PC-9 (cell line): Measurements from ENCODE around the gene TMEM115. TPM values are rescaled to one million over a fixed set of nuclear protein-coding genes. Genes with fewer than 3 reads are reported as not detected.

Experiments used
- BruUV-seq: library from RNA; stranded (reverse); fragments of 400-500 nt; replicated peaks from 2 replicates; lab custom pipeline; 2021; lab: Mats Ljungman, UMichigan
- CTCF ChIA-PET: fragments of 300-600 bp; sonication (Branson Sonifier 250); formaldehyde crosslinking; loops from one replicate; lab custom pipeline; 2022; ENCODE audit warnings: antibody characterized with exemption; lab: Charles Lee
- POLR2A ChIA-PET: fragments of 300-600 bp; sonication (Branson Sonifier 250); formaldehyde crosslinking; loops from one replicate; lab custom pipeline; 2022; ENCODE audit warnings: antibody characterized with exemption; ENCODE audit not compliant: unreplicated experiment; lab: Charles Lee
- DNase-seq, 2 experiments: peaks; one replicate each; pipeline versions ENCODE4 v3.0.0 to v3.0.0-alpha.2; 2015 to 2022; ENCODE audit warnings: mixed read lengths in 1 of 2
- H2AFZ ChIP-seq: fragments of 200-600 bp; sonication (generic); 2 replicates; pipeline ENCODE4 v1.8.1; 2017; ENCODE audit warnings: antibody characterized with exemption
- H3F3A ChIP-seq: fragments of 200-600 bp; sonication (generic); 2 replicates; pipeline ENCODE4 v1.8.1; 2017; ENCODE audit warnings: antibody characterized with exemption, mild to moderate bottlenecking, low read depth; ENCODE audit not compliant: insufficient read depth
- H3K27ac ChIP-seq: fragments of 200-600 bp; sonication (generic); 2 replicates; pipeline ENCODE4 v1.6.1; 2016; ENCODE audit warnings: mixed run types
- H3K27me3 ChIP-seq: fragments of 200-600 bp; sonication (generic); 2 replicates; pipeline ENCODE4 v1.6.1; 2016; ENCODE audit warnings: low read depth, mixed run types; ENCODE audit not compliant: insufficient read depth
- H3K36me3 ChIP-seq: fragments of 200-600 bp; sonication (generic); 2 replicates; pipeline ENCODE4 v1.6.1; 2016; ENCODE audit warnings: low read depth, mixed run types
- H3K4me1 ChIP-seq: fragments of 200-600 bp; sonication (generic); replicated peaks from 2 replicates; pipeline ENCODE4 v1.6.1; 2016; ENCODE audit warnings: mixed run types; ENCODE audit not compliant: insufficient read depth
- H3K4me2 ChIP-seq: fragments of 200-600 bp; sonication (generic); 2 replicates; pipeline ENCODE4 v1.6.1; 2017; ENCODE audit warnings: mixed run types
- H3K4me3 ChIP-seq: fragments of 200-600 bp; sonication (generic); 2 replicates; pipeline ENCODE4 v1.6.1; 2016; ENCODE audit warnings: mixed run types
- H3K79me2 ChIP-seq: fragments of 200-600 bp; sonication (generic); 2 replicates; pipeline ENCODE4 v1.6.1; 2017; ENCODE audit warnings: low read depth, mixed run types
- H3K9me2 ChIP-seq: fragments of 200-600 bp; sonication (generic); 2 replicates; pipeline ENCODE4 v1.8.1; 2017; ENCODE audit warnings: mild to moderate bottlenecking; ENCODE audit not compliant: insufficient read depth
- H3K9me3 ChIP-seq: fragments of 200-600 bp; sonication (generic); 2 replicates; pipeline ENCODE4 v1.8.1; 2016; ENCODE audit warnings: low read depth; ENCODE audit not compliant: insufficient read depth
- H4K20me1 ChIP-seq: fragments of 200-600 bp; sonication (generic); 2 replicates; pipeline ENCODE4 v1.8.1; 2017; ENCODE audit not compliant: insufficient read depth
- EZH2 ChIP-seq: fragments of 200-600 bp; sonication (generic); IDR thresholded peaks from 2 replicates; pipeline ENCODE4 v1.8.0; 2017; ENCODE audit warnings: antibody characterized with exemption, low read depth
- intact Hi-C: fragments of 100-400 bp; cut with micrococcal nuclease; formaldehyde crosslinking; loops from one replicate; pipeline ENCODE4 v1.10.0; 2022; ENCODE audit not compliant: unreplicated experiment
- total RNA-seq: library from RNA; stranded (reverse); gene quantifications from 2 replicates; pipeline ENCODE4 v1.2.3, GENCODE V29; 2021
- TF ChIP-seq, protein P1 (sequence below): fragments of 200-600 bp; sonication (generic); conservative IDR thresholded peaks from 2 replicates; pipeline ENCODE4 v1.6.1; 2017; ENCODE audit warnings: mixed run types, antibody characterized with exemption, mild to moderate bottlenecking, moderate library complexity

TMEM115 gene
- total RNA-seq, 1 experiment from 2014 or later: 35.2 TPM

DNA sequence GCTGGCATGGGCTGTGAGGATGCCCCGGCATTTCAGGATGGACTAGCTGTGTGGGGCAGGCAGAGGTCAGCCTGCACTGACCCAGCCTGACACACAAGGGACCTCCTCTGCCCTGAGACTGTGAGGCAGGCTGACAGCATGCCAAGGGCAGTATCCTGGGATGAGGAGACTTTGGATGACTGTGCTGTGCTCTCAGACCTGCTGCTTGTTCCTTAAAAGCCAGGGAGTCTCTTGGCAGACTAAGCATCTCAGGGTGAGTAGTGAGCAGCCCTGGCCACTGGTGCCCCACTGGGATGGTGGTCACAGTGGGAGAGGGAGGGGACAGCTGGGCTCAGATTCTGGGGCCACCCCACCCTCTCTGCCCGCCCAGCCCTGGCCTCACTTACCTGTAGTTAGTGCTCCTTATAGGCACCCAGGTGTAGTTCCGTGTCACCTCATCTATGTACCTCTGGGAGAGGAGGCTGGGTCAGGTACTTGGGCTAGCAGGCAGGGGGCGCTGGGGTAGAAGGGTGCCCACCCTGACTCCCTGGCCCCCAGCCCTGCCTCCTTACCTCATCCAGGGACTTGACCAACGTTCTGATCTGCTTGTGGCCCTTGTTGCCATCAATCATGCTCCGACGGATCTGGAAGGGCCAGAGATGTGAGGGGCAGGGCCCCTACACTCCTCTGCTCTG, 16.1 kb upstream of the TMEM115 start:
- no peaks in the 10 kb centered on the region for H3K9me2 ChIP-seq
- H3K27ac ChIP-seq: no peak overlapping the region
- no peaks in the 10 kb centered on the region for H3K36me3 ChIP-seq
- no peaks in the 10 kb centered on the region for H3K79me2 ChIP-seq
- no peak for TF ChIP-seq EZH2
- TF ChIP-seq, protein P1, sequence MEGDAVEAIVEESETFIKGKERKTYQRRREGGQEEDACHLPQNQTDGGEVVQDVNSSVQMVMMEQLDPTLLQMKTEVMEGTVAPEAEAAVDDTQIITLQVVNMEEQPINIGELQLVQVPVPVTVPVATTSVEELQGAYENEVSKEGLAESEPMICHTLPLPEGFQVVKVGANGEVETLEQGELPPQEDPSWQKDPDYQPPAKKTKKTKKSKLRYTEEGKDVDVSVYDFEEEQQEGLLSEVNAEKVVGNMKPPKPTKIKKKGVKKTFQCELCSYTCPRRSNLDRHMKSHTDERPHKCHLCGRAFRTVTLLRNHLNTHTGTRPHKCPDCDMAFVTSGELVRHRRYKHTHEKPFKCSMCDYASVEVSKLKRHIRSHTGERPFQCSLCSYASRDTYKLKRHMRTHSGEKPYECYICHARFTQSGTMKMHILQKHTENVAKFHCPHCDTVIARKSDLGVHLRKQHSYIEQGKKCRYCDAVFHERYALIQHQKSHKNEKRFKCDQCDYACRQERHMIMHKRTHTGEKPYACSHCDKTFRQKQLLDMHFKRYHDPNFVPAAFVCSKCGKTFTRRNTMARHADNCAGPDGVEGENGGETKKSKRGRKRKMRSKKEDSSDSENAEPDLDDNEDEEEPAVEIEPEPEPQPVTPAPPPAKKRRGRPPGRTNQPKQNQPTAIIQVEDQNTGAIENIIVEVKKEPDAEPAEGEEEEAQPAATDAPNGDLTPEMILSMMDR: peak; percentile 30; the same call in 1 of the 2 replicates
- H3F3A ChIP-seq: no peaks in the 10 kb centered on the region
- H3K27me3 ChIP-seq: peaks cover 22% of the 10 kb centered on the region
- no peak for DNase-seq
- H4K20me1 ChIP-seq: no peaks in the 10 kb centered on the region
- BruUV-seq: no TSS peak
- CTCF ChIA-PET: no interaction called here
- H2AFZ ChIP-seq: no peak overlapping the region
- no peaks in the 10 kb centered on the region for H3K4me1 ChIP-seq
- POLR2A ChIA-PET: no interaction called here
- no peaks in the 10 kb centered on the region for H3K9me3 ChIP-seq
- intact Hi-C loops: no loop called here
- no peak overlapping the region for H3K4me3 ChIP-seq
- no peak overlapping the region for H3K4me2 ChIP-seq

DNA sequence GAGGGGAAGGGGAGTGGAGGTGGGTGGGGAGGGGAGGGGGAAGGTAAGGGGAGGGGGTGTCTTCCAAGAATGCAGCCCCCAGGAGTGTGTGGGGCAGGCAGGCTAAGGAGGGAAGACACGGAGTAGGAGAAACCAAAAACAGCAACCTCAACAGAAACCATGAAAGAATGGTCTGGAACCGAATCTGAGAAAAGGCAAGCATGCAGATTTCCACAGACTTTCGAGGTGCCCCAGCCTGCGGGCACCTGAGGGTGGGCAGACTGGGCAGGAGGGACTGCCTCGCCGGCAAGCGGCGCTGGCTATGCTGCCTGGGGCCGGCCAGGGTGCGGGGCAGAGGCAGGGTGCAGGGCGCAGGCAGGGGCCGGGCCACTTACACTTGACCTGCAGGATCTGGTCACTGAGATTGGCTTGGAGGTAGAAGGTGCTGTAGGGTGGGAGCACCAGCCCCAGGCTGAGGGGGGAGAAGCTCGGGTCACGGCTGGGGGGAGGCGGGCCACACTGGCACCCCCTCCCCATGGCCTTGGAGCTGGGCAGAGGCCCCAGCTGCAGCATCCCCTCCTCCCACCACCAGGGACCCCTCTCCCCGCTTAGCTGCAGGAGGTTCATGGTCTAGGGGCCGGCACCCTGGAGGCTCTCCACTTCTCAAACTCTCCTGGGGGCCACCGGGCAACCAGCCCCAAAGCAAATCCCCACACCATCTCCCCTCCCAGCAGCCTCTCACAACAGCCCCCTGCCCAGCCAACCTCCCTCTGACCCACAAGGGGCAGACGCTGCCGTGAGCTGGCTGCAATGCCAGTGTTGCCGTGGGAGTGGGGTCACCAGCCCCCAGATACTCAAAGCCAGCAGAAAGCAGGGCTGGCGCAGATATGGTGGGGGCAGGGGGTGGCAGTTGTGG, 15.3 kb upstream of the TMEM115 start:
- DNase-seq: no peak
- H3K4me1 ChIP-seq: no peaks in the 10 kb centered on the region
- H3K9me2 ChIP-seq: no peaks in the 10 kb centered on the region
- no peaks in the 10 kb centered on the region for H3K9me3 ChIP-seq
- BruUV-seq: no TSS peak
- H3K79me2 ChIP-seq: no peaks in the 10 kb centered on the region
- H3K4me3 ChIP-seq: no peak overlapping the region
- H4K20me1 ChIP-seq: no peaks in the 10 kb centered on the region
- no peak overlapping the region for H3K27ac ChIP-seq
- peaks cover 22% of the 10 kb centered on the region for H3K27me3 ChIP-seq
- intact Hi-C loops: no loop called here
- H2AFZ ChIP-seq: no peak overlapping the region
- ChIA-PET POLR2A (no interaction called here), CTCF (no interaction called here)
- H3F3A ChIP-seq: no peaks in the 10 kb centered on the region
- TF ChIP-seq EZH2: no peak
- TF ChIP-seq, protein P1: no peak
- no peak overlapping the region for H3K4me2 ChIP-seq
- no peaks in the 10 kb centered on the region for H3K36me3 ChIP-seq

DNA sequence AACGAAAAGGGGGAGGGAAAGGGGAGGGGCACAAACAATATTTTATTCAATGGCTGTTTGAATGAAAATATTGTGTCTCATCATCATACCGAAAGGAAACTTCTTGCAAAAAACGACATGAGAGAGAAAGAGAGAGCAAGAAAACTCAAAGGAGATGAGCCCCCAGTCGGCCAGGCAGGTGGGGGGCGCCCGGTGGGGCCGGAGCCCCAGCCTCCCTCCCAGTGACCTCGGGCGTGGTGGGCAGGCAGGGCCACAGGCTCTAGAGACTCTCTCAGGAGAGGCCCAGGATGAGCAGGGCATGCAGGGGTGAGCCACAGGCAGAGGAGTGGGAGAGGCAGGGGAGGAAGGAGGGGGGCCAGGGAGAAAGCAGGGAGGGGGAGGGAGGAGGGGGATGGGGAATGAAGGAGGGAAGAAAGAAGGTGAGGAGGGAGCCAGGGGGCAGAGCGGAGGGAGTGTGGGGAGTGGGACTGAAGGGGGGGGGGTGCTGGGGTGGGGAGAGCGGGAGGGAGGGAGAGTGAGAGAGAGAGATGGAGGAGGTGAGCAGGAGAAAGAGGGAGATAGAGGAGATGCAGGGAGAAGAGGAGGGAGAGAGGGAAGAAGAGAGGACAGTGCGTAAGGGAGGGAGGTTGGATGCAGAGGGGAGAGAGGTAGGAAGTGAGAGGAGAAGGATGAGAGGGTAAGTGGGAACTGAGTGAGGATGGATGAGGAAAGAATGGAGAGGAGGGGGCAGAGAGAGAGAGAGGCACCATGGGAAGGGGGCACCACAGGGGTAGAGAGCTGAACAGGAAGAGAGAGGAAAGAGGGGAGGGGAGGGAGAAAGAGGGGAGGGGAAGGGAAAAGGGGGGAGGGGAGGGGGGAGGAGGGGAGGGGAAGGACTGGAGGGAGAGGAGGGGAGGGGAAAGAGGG, 14.1 kb upstream of the TMEM115 start:
- CTCF ChIA-PET: no interaction called here
- H3F3A ChIP-seq: no peaks in the 10 kb centered on the region
- no peaks in the 10 kb centered on the region for H3K79me2 ChIP-seq
- H3K4me3 ChIP-seq: no peak overlapping the region
- H3K4me2 ChIP-seq: no peak overlapping the region
- no peak for DNase-seq
- no peak overlapping the region for H3K27ac ChIP-seq
- H3K9me2 ChIP-seq: no peaks in the 10 kb centered on the region
- H3K36me3 ChIP-seq: no peaks in the 10 kb centered on the region
- no TSS peak for BruUV-seq
- peaks cover 32% of the 10 kb centered on the region for H3K27me3 ChIP-seq
- H3K9me3 ChIP-seq: no peaks in the 10 kb centered on the region
- intact Hi-C loops: no loop called here
- TF ChIP-seq EZH2: no peak
- TF ChIP-seq, protein P1: no peak
- no peak overlapping the region for H2AFZ ChIP-seq
- H3K4me1 ChIP-seq: no peaks in the 10 kb centered on the region
- POLR2A ChIA-PET: no interaction called here
- H4K20me1 ChIP-seq: no peaks in the 10 kb centered on the region
